HUES48 (cell line): ENCODE measurements around the gene MYBBP1A.
"Not testable (repeated sequence)": the region's sequence is repeated elsewhere in the genome, so short reads cannot be mapped to it uniquely, and the experiment has no call there.

ENCODE experiments used
- H3K27ac ChIP-seq: one replicate; pipeline ENCODE4 v1.7.0; 2013; ENCODE audit warnings: low read depth, low read length, inconsistent platforms
- H3K27me3 ChIP-seq: 2 replicates; pipeline ENCODE4 v1.6.1; 2013; ENCODE audit warnings: mild to moderate bottlenecking, low read length; ENCODE audit not compliant: control insufficient read depth, insufficient read depth
- H3K36me3 ChIP-seq: 2 replicates; pipeline ENCODE4 v1.6.1; 2013; ENCODE audit warnings: low read length; ENCODE audit not compliant: control insufficient read depth, insufficient read depth
- H3K4me1 ChIP-seq: 2 replicates; pipeline ENCODE4 v1.6.1; 2013; ENCODE audit warnings: mild to moderate bottlenecking, low read length; ENCODE audit not compliant: control insufficient read depth, insufficient read depth
- H3K4me3 ChIP-seq: 2 replicates; pipeline ENCODE4 v1.5.1; 2013; ENCODE audit warnings: mild to moderate bottlenecking, low read depth, low read length
- H3K9ac ChIP-seq: 2 replicates; pipeline ENCODE4 v1.6.1; 2013; ENCODE audit warnings: mild to moderate bottlenecking, low read depth, low read length, moderate library complexity
- H3K9me3 ChIP-seq: 2 replicates; pipeline ENCODE4 v1.6.1; 2013; ENCODE audit warnings: low read length; ENCODE audit not compliant: control insufficient read depth, insufficient read depth

MYBBP1A gene, protein sequence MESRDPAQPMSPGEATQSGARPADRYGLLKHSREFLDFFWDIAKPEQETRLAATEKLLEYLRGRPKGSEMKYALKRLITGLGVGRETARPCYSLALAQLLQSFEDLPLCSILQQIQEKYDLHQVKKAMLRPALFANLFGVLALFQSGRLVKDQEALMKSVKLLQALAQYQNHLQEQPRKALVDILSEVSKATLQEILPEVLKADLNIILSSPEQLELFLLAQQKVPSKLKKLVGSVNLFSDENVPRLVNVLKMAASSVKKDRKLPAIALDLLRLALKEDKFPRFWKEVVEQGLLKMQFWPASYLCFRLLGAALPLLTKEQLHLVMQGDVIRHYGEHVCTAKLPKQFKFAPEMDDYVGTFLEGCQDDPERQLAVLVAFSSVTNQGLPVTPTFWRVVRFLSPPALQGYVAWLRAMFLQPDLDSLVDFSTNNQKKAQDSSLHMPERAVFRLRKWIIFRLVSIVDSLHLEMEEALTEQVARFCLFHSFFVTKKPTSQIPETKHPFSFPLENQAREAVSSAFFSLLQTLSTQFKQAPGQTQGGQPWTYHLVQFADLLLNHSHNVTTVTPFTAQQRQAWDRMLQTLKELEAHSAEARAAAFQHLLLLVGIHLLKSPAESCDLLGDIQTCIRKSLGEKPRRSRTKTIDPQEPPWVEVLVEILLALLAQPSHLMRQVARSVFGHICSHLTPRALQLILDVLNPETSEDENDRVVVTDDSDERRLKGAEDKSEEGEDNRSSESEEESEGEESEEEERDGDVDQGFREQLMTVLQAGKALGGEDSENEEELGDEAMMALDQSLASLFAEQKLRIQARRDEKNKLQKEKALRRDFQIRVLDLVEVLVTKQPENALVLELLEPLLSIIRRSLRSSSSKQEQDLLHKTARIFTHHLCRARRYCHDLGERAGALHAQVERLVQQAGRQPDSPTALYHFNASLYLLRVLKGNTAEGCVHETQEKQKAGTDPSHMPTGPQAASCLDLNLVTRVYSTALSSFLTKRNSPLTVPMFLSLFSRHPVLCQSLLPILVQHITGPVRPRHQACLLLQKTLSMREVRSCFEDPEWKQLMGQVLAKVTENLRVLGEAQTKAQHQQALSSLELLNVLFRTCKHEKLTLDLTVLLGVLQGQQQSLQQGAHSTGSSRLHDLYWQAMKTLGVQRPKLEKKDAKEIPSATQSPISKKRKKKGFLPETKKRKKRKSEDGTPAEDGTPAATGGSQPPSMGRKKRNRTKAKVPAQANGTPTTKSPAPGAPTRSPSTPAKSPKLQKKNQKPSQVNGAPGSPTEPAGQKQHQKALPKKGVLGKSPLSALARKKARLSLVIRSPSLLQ (N-terminal part only)

DNA sequence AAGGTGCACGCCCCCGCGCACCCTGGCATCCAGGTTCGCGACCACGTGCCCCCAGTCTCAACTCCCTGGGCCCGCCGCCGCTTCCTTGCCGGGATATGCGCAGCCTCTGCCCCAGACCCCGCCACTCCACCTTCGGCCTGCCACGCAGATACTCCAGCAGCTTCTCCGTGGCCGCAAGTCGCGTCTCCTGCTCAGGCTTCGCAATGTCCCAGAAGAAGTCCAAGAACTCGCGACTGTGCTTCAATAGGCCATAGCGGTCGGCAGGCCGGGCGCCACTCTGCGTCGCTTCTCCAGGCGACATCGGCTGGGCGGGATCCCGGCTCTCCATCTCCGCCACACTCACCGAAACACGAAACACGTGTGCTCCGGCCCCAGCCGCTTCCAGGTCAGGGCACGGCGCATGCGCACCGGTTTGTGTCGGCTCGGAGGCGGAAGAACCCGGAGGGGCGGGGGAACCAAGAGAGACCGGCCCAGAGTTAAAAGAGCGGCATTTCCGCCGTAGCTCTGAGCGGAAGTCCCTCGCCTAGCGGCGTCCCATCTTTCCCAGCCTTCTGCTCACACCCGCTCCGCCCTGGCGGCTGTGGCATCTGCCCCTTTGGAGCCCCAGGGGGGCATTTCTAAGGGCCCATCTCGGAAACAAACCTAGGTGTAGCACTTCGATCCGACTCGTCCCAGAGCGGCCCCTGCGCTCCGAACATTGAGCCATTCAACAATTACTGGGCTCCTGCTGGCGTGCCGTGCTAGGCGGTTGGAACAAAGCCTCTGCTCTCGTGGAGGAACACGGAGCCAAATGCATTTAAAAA, at the start of gene MYBBP1A:
Gene MYBBP1A (minus strand): TSS at position 388 of the 803 bp plus-strand sequence. CDS start 60 bp downstream, at position 328.
- peak within 1 kb of the TSS; percentile 93 for H3K4me3 ChIP-seq
- H3K9ac ChIP-seq = peak within 1 kb of the TSS; percentile 90
- no peaks in the 10 kb centered on the region for H3K9me3 ChIP-seq
- H3K27ac ChIP-seq = peak within 1 kb of the TSS; percentile 86
- no peaks in the 10 kb centered on the region for H3K27me3 ChIP-seq
- H3K36me3 ChIP-seq = peaks cover 40% of the 10 kb centered on the region
- peaks cover 15% of the 10 kb centered on the region for H3K4me1 ChIP-seq

DNA sequence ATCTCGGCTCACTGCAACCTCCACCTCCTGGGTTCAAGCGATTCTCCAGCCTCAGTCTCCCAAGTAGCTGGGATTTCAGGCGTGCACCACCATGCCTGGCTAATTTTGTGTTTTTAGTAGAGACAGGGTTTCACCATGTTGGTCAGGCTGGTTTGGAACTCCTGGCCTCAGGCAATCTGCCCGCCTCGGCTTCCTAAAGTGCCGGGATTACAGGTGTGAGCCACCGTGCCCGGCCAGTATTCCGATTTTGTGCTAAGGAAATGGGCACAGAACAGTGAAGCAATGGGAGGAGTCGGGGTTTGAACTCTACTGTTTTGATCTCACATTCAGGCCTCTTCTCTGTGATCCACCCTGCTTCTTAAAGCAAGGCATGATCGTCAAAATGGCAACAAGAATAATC, 49.6 kb upstream of the MYBBP1A start:
- peaks cover 17% of the 10 kb centered on the region for H3K4me1 ChIP-seq
- H3K36me3 ChIP-seq, H3K9ac ChIP-seq, H3K9me3 ChIP-seq, H3K27ac ChIP-seq, H3K4me3 ChIP-seq, H3K27me3 ChIP-seq: not testable (repeated sequence)

DNA sequence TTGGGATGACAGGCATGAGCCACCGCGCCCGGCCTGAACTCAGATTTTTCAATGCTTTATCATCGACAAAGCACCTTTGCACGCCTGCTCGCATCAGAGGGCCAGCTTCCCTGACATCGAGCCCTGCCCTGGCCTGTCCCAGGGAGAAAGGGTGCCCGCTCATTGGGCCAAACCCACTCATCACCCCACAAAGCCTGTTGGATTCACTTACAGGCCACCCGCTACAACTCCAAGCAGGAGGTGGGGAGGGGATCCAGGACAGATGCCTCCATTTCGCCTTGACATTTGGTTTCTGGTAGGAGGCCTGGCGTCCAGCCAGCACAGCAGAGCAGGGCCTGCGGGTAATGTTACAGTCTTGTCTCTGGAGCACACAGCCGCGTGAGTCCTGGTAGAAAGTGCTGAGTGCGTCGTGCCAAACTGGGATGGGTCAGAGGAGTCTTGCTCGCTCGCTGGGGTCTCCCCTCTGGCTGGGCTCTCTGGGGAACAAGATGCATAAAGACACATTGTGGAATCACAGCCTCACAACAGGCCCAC, 49.0 kb upstream of the MYBBP1A start:
- Histone ChIP-seq H3K9ac (no peak overlapping the region), H3K27ac (no peak overlapping the region), H3K4me3 (no peak overlapping the region), H3K27me3 (no peaks in the 10 kb centered on the region), H3K4me1 (peaks cover 23% of the 10 kb centered on the region), H3K36me3 (no peaks in the 10 kb centered on the region), H3K9me3 (no peaks in the 10 kb centered on the region)

DNA sequence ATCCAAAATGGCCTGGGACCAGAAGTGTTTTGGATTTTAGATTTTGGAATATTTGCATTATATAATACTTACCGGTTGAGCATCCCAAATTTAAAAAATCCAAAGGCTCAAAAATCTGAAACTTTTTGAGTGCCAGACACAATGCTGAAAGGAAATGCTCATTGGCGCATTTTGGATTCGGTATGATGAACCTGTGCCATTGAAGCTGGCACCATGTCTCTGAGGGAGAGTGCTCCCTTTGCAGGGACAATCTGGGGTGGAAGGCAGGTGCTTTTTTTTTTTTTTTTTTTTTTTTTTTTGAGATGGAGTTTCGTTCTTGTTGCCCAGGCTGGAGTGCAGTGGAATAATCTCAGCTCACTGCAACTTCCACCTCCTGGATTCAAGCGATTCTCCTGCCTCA, 46.9 kb upstream of the MYBBP1A start:
- H3K9ac ChIP-seq = no peak overlapping the region
- H3K9me3 ChIP-seq = no peaks in the 10 kb centered on the region
- H3K27me3 ChIP-seq = no peaks in the 10 kb centered on the region
- no peak overlapping the region for H3K27ac ChIP-seq
- no peak overlapping the region for H3K4me3 ChIP-seq
- H3K4me1 ChIP-seq = peaks cover 20% of the 10 kb centered on the region
- no peaks in the 10 kb centered on the region for H3K36me3 ChIP-seq

DNA sequence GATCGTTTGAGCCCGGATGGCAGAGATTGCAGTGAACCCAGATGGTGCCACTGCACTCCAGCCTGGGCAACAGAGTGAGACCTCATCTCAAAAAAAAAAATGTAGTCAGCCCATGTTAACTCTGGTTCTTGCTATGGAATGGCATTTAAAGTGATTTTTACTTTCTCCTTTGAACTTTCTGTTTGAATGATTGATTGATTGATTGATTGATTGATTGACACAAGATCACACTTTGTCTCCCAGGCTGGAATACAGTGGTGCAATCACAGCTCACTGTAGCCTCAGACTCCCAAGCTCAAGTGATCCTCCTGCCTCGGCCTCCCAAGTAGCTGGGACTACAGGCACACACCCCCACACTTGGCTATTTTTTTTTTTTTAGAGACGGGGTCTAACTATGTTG, 46.1 kb upstream of the MYBBP1A start:
- H3K4me1 ChIP-seq = peaks cover 20% of the 10 kb centered on the region
- H3K9ac ChIP-seq = no peak overlapping the region
- H3K36me3 ChIP-seq = no peaks in the 10 kb centered on the region
- no peak overlapping the region for H3K27ac ChIP-seq
- no peak overlapping the region for H3K4me3 ChIP-seq
- H3K27me3 ChIP-seq = no peaks in the 10 kb centered on the region
- no peaks in the 10 kb centered on the region for H3K9me3 ChIP-seq

DNA sequence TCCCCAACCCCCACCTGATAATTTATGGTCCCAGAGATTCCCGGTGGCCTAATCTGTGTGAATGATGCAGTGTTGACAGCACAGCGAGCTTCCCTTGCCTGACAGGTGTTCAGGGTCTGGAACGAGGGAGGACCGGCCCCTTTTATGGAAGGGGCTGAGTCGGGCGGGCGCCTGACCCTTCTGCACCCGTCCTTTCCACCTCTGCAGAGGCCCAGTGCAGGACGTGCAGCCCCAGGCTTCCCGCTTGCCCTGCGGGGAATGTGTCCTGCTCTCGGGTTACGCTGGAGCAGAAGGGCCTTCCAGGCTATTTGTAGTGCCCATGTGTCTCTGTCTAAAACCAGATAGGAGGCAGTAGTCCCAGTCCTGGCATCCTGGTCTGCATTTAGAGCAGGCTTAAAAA, 45.4 kb upstream of the MYBBP1A start:
- peak overlapping the region; percentile 69 for H3K27ac ChIP-seq

DNA sequence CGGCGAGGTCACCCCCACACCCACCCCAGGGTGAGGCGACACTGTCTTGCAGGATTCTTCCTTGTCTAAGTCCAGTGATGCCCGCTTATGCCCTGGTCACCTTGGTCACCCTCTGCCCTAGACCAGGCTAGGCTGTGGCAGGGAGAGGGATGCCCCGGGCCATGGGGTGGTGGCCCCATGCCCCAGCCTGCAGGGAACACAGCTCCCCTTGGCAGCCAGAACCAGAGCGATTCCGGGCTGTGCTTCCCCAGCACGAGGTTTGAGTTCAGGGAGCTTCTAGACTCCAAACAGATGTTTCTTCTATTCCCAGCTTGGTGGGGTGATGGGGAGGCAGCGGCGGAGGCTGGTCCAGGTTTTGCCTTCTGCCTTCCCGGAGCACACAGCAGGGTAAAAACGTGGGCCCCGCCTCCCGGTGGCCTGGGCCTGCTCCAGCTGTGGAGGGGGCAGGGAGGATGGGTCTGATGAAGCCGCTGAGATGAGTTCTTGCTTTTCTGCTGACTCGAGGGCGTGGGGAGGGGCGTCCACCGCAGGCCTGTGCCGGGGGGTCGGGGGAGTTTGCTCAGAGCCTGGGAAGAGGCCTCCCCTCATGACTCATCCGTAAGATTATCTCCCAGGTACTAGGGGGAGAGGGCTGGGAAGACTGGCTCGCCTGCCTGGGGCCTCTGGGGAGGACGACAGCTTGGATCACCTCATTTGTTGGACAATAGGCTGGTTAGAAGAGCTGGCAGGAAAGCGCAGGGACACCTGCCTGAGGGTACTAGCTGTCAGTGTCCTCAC, 44.5 kb upstream of the MYBBP1A start:
- Histone ChIP-seq H3K27ac (peak overlapping the region; percentile 69), H3K9me3 (no peaks in the 10 kb centered on the region), H3K4me1 (peaks cover 26% of the 10 kb centered on the region), H3K36me3 (no peaks in the 10 kb centered on the region), H3K9ac (no peak overlapping the region), H3K27me3 (no peaks in the 10 kb centered on the region), H3K4me3 (peak overlapping the region; percentile 3; the same call in 1 of the 2 replicates)

More for the DNA sequence above, 45.4 kb upstream of the MYBBP1A start:
- H3K9me3 ChIP-seq = no peaks in the 10 kb centered on the region
- H3K4me1 ChIP-seq = peaks cover 20% of the 10 kb centered on the region
- no peaks in the 10 kb centered on the region for H3K27me3 ChIP-seq
- no peak overlapping the region for H3K4me3 ChIP-seq
- H3K36me3 ChIP-seq = no peaks in the 10 kb centered on the region
- H3K9ac ChIP-seq = no peak overlapping the region

DNA sequence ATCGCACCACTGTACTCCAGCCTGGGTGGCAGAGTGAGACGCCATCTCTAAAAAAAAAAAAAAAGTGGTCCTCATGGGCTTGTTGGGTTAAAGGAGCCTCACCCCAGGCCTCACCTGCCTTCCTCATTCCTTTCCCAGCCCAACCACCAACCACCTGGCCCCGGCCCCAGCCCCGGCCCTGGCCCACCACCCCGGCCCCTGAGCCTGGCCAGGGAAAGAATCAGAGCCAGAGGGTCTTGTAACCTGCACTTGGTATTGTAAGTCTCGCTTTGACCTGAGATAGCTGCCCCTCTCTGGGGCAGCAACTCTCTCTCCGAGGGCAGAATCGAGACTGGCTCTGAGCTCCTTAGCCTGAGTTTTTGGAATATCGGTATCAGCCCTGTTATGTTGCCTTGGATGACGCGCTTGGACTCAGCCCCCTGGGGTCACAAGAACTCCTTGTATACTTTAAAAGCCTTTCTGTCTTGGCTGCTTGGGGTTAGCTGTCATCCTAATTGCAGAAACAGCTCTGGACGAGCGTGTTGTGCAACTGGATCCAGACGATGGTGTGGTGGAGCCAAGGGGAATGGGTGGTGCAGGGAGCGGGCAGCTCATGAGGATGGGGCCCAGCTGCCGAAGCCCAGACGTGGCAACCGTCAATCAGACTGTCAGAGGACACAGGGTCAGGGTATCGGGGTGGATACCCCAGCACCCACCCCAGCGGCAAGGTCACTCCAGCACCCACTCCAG, 43.8 kb upstream of the MYBBP1A start:
- Histone ChIP-seq H3K4me3 (no peak overlapping the region), H3K9ac (no peak overlapping the region), H3K27ac (no peak overlapping the region), H3K27me3 (no peaks in the 10 kb centered on the region), H3K4me1 (peaks cover 28% of the 10 kb centered on the region), H3K36me3 (no peaks in the 10 kb centered on the region), H3K9me3 (no peaks in the 10 kb centered on the region)

DNA sequence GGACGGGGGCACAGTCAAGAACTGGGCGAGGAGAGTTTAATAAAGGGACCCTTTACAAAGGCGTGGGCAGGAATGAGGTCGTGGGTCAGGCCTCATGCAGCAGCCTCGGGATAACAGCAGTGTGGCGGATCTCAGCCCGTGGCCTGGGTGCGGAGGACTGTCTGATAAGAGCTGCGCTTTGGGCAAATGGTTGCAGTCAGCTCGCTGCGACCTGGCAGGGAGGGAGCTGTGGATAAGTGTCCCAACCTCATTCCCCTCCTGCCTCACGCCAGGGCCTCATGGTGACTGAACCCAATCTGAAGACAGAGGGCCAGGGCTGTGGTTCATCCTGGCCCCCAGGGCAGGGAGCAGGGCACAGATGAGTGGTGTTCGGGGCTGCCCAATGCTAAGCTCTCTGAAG, 42.8 kb upstream of the MYBBP1A start:
- Histone ChIP-seq H3K36me3 (no peaks in the 10 kb centered on the region), H3K27me3 (no peaks in the 10 kb centered on the region), H3K4me3 (no peak overlapping the region), H3K4me1 (peaks cover 28% of the 10 kb centered on the region), H3K27ac (no peak overlapping the region), H3K9me3 (no peaks in the 10 kb centered on the region), H3K9ac (no peak overlapping the region)
